ENCODE results near the gene DMWD.
A peak's percentile ranks its signal among the peaks of the same experiment; 100 is the strongest.
"Not testable (repeated sequence)": the region's sequence is repeated elsewhere in the genome, so short reads cannot be mapped to it uniquely, and the experiment has no call there.

DMWD gene

GRCh38 chr19:45753548-45753947 is 39.1 kb downstream of the DMWD start:
- FAIRE-seq (no peak), DNase-seq (ENCODE audit: insufficient read length) (peak; percentile 19)
- TF ChIP-seq POLR2AphosphoS5 (IDR thresholded peaks at IDR 0.05; ENCODE audit: low read depth, low read length) (no peak), TAF1 (IDR thresholded peaks at IDR 0.05; ENCODE audit: borderline replicate concordance, low read depth, low read length) (no peak), POLR2A (IDR thresholded peaks at IDR 0.05; ENCODE audit: low read depth, low read length) (no peak)

- TF ChIP-seq POLR2A (IDR thresholded peaks at IDR 0.05; ENCODE audit: low read depth, low read length) (no peak), POLR2AphosphoS5 (IDR thresholded peaks at IDR 0.05; ENCODE audit: low read depth, low read length) (no peak), TAF1 (IDR thresholded peaks at IDR 0.05; ENCODE audit: borderline replicate concordance, low read depth, low read length) (no peak)
- FAIRE-seq = no peak
- no peak for DNase-seq (ENCODE audit: insufficient read length)
Measured at GRCh38 chr19:45752639-45753038, 40.0 kb downstream of the DMWD start.

GRCh38 chr19:45751483-45751882 is 41.2 kb downstream of the DMWD start:
- FAIRE-seq; DNase-seq (ENCODE audit: insufficient read length): not testable (repeated sequence)

GRCh38 chr19:45747513-45747912 is 45.1 kb downstream of the DMWD start:
- no peak for TF ChIP-seq TAF1 (IDR thresholded peaks at IDR 0.05; ENCODE audit: borderline replicate concordance, low read depth, low read length)
- TF ChIP-seq POLR2A (IDR thresholded peaks at IDR 0.05; ENCODE audit: low read depth, low read length) = no peak
- TF ChIP-seq POLR2AphosphoS5 (IDR thresholded peaks at IDR 0.05; ENCODE audit: low read depth, low read length) = no peak
- DNase-seq (ENCODE audit: insufficient read length) (no peak), FAIRE-seq (no peak)

- no peak for FAIRE-seq
- no peak for TF ChIP-seq POLR2AphosphoS5 (IDR thresholded peaks at IDR 0.05; ENCODE audit: low read depth, low read length)
- TF ChIP-seq TAF1 (IDR thresholded peaks at IDR 0.05; ENCODE audit: borderline replicate concordance, low read depth, low read length) = no peak
- TF ChIP-seq POLR2A (IDR thresholded peaks at IDR 0.05; ENCODE audit: low read depth, low read length) = no peak
- no peak for DNase-seq (ENCODE audit: insufficient read length)
Measured at GRCh38 chr19:45746866-45747265, 45.8 kb downstream of the DMWD start.

- TF ChIP-seq POLR2A (IDR thresholded peaks at IDR 0.05; ENCODE audit: low read depth, low read length) (no peak), POLR2AphosphoS5 (IDR thresholded peaks at IDR 0.05; ENCODE audit: low read depth, low read length) (no peak), TAF1 (IDR thresholded peaks at IDR 0.05; ENCODE audit: borderline replicate concordance, low read depth, low read length) (no peak)
- DNase-seq (ENCODE audit: insufficient read length) (no peak), FAIRE-seq (no peak)
Measured at GRCh38 chr19:45745606-45746005, 47.0 kb downstream of the DMWD start.

GRCh38 chr19:45742969-45743368 is 49.7 kb downstream of the DMWD start:
- TF ChIP-seq POLR2A (IDR thresholded peaks at IDR 0.05; ENCODE audit: low read depth, low read length) = no peak
- no peak for TF ChIP-seq POLR2AphosphoS5 (IDR thresholded peaks at IDR 0.05; ENCODE audit: low read depth, low read length)
- no peak for TF ChIP-seq TAF1 (IDR thresholded peaks at IDR 0.05; ENCODE audit: borderline replicate concordance, low read depth, low read length)
- FAIRE-seq (no peak), DNase-seq (ENCODE audit: insufficient read length) (no peak)

- DNase-seq (ENCODE audit: insufficient read length) = no peak
- no peak for FAIRE-seq
- TF ChIP-seq POLR2A (IDR thresholded peaks at IDR 0.05; ENCODE audit: low read depth, low read length) (no peak), TAF1 (IDR thresholded peaks at IDR 0.05; ENCODE audit: borderline replicate concordance, low read depth, low read length) (no peak), POLR2AphosphoS5 (IDR thresholded peaks at IDR 0.05; ENCODE audit: low read depth, low read length) (no peak)
Measured at GRCh38 chr19:45739498-45740439, 52.9 kb downstream of the DMWD start.

GRCh38 chr19:45733160-45733810 is 59.4 kb downstream of the DMWD start, which contains the start of gene MEIOSIN:
Gene MEIOSIN (plus strand): TSS chr19:45733439. CDS start chr19:45735377, 1,938 bp downstream.
- no peak for TF ChIP-seq POLR2AphosphoS5 (IDR thresholded peaks at IDR 0.05; ENCODE audit: low read depth, low read length)
- TF ChIP-seq TAF1 (IDR thresholded peaks at IDR 0.05; ENCODE audit: borderline replicate concordance, low read depth, low read length) = no peak
- TF ChIP-seq POLR2A (IDR thresholded peaks at IDR 0.05; ENCODE audit: low read depth, low read length) = no peak
- FAIRE-seq (no peak), DNase-seq (ENCODE audit: insufficient read length) (no peak)

Measured in GM12892 (cell line).